IPS-NIHi7 (cell line): Measurements from ENCODE around the gene MPO.
A peak's percentile ranks its signal among the peaks of the same experiment; 100 is the strongest.

Source experiments
- DNase-seq: peaks from one replicate; pipeline ENCODE4 v3.0.0; 2012; ENCODE audit warnings: mixed read lengths; ENCODE audit errors: extremely low spot score

MPO gene

GRCh38 chr17:58280480-58281217, at the start of gene MPO:
TSS of gene MPO (minus strand) at chr17:58280935. CDS start at chr17:58280758, 177 bp downstream.
- DNase-seq, result peak; percentile 7

- no peak for DNase-seq
Measured at GRCh38 chr17:58329810-58330537, 49.2 kb upstream of the MPO start.

GRCh38 chr17:58329035-58329809, 48.5 kb upstream of the MPO start:
- peak; percentile 49 for DNase-seq

GRCh38 chr17:58328195-58329034, 47.7 kb upstream of the MPO start, which contains the start of gene TSPOAP1:
TSS of gene TSPOAP1 (minus strand) at chr17:58328795. CDS start at chr17:58327920, 875 bp downstream.
- DNase-seq, result peak; percentile 69

- no peak for DNase-seq
Measured at GRCh38 chr17:58327363-58328194, 46.8 kb upstream of the MPO start.

GRCh38 chr17:58326609-58327362, 46.1 kb upstream of the MPO start:
- DNase-seq, result no peak

- no peak for DNase-seq
Measured at GRCh38 chr17:58325976-58326468, 45.3 kb upstream of the MPO start.

- peak; percentile 68 for DNase-seq
Measured at GRCh38 chr17:58325289-58325726, 44.6 kb upstream of the MPO start.

- DNase-seq, result peak; percentile 77
Measured at GRCh38 chr17:58324409-58325288, 43.9 kb upstream of the MPO start.

- DNase-seq, result no peak
Measured at GRCh38 chr17:58324056-58324408, 43.3 kb upstream of the MPO start.

- DNase-seq, result no peak
Measured at GRCh38 chr17:58323366-58324055, 42.8 kb upstream of the MPO start.

GRCh38 chr17:58322581-58323185, 41.9 kb upstream of the MPO start:
- no peak for DNase-seq

- DNase-seq, result no peak
Measured at GRCh38 chr17:58321571-58322525, 41.1 kb upstream of the MPO start.

- no peak for DNase-seq
Measured at GRCh38 chr17:58320570-58321323, 40.0 kb upstream of the MPO start.

- no peak for DNase-seq
Measured at GRCh38 chr17:58320163-58320558, 39.4 kb upstream of the MPO start.
